ENCODE results near the gene MAP3K15.
"Not testable (repeated sequence)": the region's sequence is repeated elsewhere in the genome, so short reads cannot be mapped to it uniquely, and the experiment has no call there.

MAP3K15 gene

DNA sequence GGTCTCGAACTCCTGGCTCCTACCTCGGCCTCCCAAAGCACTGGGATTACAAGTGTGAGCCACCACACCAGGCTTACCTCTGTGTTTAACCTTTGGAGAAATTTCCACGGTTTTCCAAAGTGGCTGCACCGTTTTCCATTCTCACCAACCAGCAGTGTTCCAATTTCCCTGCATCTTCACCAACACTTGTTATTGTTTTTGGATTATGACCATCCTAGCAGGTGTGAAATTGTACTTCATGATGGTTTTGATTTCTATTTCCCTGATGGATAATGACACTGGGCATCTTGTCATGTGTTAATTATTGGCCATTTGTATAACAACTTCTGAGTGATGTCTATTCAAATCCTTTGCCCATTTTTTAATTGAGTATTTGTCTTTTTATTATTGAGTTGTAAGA lies 2.7 kb upstream of the MAP3K15 start:
- DNase-seq, result no peak

DNA sequence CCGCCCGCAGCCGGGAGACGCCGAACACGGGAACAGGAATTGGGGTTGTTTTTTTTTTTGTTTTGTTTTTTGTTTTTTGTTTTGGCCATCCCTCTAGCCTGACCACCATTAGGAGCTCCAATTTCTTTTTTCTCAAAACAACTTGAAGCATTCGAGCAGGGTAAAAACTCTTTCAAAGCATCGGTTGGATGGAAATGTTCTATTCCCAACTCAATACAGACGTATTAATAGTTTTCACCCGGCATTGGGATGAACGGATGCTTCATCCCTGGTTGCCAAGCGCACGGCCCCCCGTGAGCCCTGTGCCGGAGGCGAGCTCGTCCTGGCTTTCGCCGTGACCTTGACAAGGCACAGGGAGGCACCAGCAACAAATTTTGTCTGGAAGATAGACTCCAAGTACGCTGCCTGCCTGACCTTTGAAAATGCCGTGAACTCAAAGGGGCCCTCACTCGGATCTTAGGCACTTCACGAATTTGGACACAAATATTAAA lies 352 bp upstream of the MAP3K15 start:
- no peak for DNase-seq

DNA sequence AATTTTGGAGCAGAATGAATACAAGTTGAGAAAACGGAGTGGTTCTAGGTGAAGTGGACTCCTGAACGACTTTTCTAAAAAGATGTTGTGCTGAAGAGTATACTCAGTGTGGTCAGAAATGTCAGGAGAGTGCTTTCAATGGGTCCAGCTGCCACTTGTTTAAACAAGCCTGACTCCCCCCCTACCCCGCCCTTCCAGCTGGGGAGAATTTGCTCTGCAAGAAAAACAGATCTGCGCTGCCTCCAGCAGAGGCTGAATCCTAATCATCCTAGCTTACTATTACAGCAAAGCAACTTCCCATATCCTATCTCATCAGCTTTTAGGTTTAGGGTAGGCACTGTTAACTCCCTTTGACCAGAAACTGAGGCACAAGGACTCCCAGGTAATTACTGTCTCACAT lies 1.9 kb downstream of the MAP3K15 start:
- no peak for DNase-seq

DNA sequence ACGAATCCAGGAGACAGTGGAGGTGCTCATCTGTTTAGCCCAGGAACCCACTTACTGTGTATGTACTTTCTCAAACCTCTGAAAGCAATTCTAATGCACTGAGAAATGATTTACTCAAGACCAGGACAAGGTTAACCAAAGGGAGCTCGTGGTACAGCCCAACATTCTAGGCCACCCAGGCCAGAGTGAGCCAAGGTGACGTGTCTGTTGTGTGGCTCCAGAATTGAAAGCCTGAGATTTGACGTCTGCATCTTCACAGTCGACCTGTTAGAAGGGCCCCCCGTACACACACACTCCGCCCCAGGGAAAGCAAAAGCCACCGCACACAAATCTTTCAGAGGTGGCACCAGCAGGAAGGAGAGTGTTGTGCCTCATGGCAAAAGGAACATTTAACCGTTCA lies 2.3 kb downstream of the MAP3K15 start:
- DNase-seq, result no peak

DNA sequence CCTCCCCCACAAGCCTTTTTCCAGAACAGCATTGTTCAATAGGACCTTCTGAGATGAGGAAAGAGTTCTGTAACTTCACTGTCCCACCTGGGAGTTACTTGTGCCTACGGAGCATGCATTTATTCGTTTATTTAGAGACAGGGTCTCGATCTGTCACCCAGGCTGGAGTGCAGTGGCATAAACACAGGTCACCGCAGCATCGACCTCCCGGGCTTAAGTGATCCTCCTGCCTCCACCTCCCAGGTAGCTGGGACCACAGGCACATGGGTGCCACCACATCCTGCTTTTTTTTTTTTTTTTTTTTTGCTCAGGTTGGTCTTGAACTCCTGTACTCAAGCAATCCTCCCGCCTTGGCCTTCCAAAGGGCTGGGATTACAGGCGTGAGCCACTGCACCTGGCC lies 2.9 kb downstream of the MAP3K15 start:
- no peak for DNase-seq

DNA sequence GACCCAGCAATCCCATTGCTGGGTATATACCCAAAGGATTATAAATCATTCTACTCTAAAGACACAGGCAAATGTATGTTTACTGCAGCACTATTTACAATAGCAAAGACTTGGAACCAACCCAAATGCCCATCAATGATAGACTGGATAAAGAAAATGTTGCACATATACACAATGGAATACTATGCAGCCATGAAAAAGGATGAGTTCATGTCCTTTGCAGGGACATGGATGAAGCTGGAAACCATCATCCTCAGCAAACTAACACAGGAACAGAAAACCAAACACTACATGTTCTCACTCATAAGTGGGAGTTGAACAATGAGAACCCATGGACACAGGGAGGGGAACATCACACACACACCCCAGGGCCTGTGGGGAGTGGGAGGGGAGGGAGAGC lies 3.5 kb downstream of the MAP3K15 start:
- not testable (repeated sequence) for DNase-seq

DNA sequence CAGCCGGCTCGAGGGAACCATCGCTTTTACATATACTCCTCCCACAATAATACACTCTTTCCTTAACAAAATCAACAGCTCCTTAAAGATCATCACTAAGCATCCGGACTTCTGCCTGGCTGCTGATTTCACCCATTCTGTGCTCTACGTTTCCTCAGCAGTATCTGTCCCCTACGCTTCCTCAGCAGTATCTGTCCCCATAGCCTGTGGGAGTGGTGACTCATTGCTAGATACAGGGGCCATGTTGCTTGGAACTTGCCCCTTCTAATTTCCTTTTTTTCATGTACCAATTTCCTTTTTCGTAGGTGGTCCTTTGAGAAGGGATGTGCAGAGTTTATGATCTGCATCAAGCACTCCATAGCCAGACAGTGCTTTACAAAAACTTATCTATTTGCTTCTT lies 18.6 kb downstream of the MAP3K15 start:
- no peak for DNase-seq

DNA sequence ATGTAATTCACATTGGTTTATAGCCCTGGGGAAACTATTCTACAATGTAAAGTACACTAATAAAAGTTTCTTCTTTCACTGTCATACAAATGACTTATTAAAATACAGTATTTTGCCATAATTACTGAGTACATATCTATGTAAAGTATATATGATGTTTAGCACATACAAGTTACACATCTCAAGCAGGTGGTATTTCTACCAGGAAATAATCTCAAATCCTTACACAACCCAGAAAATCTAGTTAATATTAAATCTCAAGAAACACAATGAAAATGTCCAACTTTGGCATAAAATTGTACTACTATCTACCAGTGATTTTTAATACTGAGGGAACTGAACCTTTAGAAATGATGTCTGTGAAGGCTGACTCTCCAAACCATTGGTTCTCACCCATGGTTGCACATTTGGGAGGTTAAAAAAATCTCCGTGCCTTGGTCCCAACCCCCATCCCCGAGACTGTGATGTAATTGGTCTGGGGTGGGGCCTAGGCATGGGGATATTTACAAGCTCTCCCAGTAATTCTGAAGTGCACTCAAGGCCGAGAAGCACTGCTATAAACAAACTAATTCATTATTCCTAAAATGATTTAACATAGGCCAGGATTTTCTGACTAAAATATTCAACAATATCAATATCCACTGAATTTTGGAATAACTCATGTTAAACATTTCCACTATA lies 27.6 kb downstream of the MAP3K15 start:
- no peak for DNase-seq

DNA sequence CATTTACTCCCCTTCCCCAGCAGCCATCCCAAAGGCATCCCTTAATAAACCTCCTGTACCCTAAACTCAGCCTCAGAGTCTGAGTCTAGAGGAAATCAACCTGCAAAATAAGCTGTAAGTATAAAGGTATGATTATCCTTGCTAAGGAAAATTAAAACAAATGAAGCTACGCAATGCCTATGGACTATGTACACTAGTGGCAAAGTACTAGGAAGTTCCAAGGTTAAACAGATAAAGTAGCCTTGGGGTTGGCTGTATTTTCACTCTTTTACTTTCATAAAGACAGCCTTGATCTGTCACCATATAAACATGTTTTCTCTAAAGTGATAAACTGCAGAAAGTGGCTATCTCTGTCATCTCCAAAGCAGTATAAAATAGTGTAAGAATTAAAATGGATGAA lies 35.9 kb downstream of the MAP3K15 start:
- DNase-seq, result no peak

DNA sequence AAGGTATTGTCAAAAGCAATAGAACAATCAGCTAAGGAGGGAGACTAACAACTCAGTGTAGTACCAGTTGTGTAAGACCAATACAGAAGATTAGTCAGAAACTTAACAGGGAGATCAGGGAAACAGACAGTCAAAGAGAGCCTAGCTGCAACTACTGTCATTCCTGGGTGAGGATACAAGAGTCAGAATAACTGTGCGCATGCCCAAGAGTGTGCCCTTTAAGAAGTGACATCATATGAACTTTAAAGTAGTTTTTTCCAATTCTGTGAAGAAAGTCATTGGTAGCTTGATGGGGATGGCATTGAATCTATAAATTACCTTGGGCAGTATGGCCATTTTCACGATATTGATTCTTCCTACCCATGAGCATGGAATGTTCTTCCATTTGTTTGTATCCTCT lies 46.9 kb downstream of the MAP3K15 start:
- not testable (repeated sequence) for DNase-seq

DNA sequence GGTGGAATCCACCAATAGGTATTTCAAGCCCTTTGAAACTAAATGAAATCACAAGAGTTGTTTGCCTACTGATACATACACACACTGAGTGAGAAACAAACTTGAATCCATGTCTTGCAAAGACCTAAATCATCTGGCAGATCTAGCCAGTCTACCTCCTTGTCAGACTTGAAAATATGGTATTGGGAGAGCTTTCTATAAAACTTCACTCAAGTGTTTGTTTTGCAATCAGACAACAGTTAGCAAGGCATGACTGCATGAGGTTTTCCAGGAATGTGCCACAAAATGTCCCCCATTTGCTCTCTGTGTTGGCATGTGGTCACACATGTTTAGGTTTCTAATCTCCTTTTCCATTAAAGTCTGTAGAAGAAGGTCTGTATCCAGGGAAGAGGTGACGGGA lies 52.4 kb downstream of the MAP3K15 start:
- DNase-seq, result no peak

DNA sequence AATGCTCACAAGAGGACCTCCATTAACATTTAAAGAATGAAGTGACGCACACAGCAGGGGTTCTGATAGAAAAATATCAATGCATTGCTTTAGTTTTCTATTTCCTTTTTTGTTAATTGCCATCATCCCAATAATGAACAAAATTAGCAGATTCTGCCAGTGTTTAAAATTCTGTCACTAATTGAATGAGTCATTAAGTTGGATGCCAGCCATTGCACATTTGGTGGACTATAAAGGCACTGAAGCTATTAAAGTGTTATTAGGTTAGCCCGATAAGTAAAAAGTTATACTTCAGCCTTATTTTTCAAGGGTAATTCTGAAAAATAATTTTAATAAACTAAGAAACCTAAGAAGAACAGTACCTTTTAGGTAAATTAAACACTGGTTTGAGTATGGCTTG lies 53.1 kb downstream of the MAP3K15 start:
- DNase-seq, result no peak

DNA sequence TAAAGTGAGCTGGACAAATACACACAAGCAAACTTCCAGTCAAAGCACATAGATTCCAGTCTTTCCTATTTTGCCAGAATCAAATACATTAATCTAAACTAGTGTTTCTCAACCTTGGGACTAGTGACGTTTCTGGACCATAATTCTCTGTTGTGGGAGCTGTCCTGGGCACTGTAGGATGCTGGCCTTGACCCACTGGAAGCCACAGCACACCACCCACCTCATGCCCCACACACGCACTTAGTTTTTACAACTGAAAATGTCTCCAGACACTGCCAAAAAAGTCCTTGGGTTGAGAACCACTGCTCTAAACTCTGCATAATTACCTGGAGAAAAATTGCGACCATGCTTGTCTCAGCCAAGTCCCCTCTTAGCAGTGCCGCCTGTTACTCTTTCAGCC lies 57.6 kb downstream of the MAP3K15 start:
- no peak for DNase-seq

DNA sequence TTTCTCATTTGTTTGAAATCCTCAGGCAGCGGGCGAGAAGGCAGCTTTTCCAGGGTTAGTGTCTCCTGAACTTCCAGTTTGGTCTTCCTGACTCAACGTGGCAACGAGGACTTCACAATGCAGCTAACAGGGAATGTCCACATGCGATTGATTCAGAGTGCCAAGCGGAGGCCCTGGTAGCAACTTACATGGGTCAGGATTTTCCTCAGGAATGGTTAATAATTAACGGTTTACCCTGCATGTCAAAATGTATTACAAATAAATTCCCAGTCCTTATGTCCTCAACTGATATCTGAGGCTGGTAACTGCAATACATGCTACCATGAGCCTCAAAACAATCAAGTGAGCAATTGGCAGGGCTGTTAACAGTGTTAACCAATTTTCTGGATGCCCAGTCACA lies 67.2 kb downstream of the MAP3K15 start:
- no peak for DNase-seq

DNA sequence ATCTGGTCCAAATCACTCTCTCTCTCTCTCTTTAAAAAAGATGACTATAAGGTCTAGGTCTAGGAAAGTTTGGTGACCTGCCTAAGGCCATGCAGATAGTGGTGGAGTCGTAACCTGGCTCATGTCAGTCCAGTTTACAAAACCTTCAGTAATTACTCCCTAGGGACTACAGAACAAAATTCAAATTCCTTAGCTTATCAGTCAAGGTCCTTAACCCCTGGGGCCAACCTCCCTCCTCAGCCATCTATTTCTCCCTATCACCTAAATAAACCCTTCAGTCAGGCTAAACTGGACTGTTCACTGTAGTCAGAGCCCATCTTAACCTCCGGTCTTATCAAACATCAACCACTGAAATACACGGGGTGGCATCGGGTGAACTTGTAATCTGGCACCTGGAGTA lies 68.9 kb downstream of the MAP3K15 start:
- no peak for DNase-seq

DNA sequence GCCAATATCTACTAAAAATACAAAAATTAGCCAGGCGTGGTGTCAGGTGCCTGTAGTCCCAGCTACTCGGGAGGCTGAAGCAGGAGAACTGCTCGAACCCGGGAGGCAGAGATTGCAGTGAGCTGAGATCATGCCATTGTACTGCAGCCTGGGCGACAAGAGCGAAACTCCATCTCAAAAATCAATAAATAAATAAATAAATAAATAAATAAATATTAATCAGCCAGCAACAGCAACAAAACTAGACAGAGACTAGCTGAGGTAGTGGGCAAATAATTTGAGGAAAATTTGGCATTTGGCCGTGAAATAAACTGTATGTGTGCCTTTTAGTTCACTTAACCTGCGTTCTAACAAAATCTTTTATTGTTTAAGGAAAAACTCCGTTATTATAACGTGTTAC lies 69.5 kb downstream of the MAP3K15 start:
- not testable (repeated sequence) for DNase-seq

DNA sequence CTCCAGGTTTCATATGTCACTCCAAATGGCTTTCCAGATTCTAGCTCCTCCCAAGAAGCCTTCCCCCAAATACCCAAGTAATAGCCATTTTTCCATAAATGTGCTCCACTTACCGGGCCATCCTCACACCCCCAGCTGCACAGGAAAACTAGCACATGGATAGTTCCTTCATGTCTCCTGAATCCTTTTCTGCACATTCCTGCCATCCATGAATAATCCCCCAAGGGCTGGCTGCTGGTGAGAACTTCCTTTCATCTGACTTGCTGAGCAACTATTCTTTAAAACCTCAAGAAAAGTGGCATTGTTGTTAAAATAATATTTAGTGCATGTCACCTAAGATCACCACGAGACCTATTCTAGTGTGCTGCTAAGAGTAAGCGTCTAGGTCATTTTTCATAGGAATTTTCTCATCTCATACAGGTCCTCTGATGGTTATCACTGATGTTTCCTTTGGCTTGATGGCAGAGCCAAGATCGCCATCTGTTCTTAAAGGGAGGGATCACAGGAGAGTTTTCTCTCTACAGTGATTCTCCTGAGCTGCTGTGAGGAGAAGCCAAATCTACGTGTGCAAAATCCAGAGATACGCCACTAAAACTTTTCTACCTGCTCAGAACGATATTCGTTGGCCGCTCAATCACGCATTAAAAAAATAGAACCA lies 71.3 kb downstream of the MAP3K15 start:
- DNase-seq, result no peak

DNA sequence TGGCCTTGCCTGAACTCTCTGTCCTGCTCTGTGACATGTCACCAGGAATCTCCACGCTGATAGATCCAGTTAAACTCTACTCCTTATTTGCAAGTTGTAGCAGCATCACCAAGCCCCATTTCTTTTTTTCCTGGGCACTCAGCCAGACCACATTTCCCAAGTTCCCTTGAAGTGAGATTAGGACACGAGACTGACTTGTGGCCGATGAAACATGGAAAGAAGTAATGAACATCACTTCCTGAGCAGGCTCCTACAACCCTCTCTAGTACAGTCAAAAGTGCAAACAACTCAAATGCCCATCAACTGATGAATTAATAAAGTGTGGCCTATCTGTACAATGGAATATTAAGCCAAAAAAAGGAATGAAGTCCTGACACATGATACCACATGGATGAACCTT lies 74.6 kb downstream of the MAP3K15 start:
- peak; percentile 45 for DNase-seq

DNA sequence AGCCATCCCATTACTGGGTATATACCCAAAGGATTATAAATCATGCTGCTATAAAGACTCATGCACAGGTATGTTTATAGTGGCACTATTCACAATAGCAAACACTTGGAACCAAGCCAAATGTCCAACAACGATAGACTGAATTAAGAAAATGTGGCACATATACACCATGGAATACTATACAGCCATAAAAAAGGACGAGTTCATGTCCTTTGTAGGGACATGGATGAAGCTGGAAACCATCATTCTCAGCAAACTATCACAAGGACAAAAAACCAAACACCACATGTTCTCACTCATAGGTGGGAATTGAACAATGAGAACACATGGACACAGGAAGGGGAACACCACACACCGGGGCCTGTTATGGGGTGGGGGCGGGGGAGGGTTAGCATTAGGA lies 92.6 kb downstream of the MAP3K15 start:
- not testable (repeated sequence) for DNase-seq

DNA sequence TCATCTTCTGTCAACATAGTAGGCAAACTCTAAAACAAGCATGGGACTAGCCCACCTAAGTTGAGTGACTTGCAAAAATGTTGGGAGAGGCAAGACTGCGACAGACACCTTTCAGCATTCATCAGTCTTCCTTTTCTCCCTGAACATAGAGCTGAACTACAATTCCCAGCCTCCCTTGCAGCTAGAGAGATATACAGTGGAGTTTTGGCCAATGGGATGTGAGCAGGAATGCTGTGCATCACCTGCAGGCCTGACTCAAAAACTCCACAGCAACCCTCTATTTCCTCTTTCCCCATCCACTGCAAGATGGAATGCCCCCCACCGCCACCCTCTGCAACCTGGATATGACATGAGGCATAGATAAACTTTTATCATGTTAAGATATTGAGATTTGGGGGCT lies 105.0 kb downstream of the MAP3K15 start:
- no peak for DNase-seq

DNA sequence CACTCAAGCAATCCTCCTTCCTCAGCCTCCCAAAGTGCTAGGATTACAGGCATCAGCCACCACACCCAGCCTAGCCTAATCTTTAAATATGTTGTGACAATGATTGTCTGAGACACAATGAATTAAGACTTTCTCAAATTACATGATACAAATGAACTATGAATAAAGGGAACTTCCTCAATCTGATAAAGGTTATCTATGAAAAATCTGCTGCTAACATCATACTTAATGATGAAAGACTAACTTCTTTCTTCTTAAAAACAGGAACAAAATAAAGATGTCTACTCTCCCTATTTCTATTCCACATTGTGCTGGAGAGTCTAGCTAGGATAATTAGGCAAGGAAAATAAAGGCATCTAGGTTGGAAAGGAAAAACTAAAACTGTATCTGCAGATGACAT lies 111.6 kb downstream of the MAP3K15 start:
- DNase-seq, result no peak

DNA sequence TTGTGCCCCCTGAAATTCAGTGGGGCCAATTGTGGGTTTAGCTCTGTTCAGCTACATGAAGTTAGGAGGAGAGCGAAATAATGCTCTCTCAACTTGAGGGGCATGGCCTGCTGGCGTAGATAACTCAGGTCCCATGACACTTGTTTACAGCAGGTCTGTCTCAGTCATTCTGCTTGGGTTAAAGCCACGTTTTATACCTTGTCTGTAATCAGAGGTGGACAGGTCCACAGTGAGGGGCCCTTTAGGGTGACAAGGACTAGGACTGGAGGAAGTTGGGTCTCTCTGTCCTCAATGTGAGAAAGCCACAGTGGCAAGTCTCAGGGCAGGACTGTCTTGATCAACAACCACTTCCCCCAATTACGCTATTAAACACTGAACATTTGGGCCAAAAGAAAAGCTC lies 122.6 kb downstream of the MAP3K15 start:
- no peak for DNase-seq

DNA sequence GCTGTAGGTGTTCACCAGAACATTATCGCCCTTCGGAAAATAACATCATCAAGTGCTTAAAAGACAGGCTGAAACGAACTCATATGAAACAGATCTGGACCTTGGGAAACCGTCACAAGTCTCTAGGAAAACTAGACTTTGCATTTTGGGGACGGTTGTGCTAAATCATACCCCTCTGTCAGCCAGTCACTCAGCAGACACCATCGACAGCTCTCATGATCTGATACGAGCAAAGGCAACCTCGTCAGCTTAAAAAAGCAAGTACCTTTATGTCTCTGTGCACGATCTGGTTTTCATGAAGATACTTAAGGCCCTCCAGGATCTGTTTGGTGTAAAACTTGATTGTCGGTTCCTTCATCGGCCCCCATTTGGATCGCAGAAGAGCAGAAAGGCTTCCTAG lies 123.2 kb downstream of the MAP3K15 start:
- no peak for DNase-seq

DNA sequence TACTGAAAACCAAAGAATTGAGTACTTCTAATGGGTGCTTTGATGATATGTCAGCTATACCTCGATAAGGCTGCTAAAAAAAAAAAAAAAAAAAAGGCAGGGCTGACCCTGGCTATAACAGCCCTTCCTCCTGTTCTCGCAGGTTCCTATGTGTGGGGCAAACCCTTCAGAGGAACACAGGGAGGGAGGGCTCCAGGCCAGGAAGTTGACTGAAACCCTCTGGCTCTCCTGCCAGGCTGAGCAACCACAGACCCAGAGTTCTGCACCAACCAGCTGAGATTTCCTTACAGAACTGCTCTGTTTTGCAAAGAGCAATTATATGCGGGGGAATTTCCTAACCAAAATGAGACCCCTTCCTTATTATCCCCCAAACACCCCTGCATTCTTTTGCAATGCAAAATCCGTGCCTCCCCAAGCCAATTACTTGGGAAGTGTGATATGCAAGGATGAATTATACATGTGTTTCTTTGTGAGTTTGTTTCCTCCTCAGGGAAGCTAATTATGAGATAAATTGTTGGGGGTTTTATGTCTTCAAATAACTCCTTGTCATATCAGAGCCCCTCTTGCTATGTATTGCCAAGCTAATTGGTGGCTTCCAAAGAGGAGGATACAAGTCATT lies 126.0 kb downstream of the MAP3K15 start:
- no peak for DNase-seq

Data from NCI-H226 (cell line).